Regular cardiac myocyte (primary cell): ENCODE measurements around the gene PRAMEF1. TPM values are rescaled to one million over a fixed set of nuclear protein-coding genes. Genes with fewer than 3 reads are reported as not detected.

ENCODE experiments used
- total RNA-seq: library from RNA; depleted of rRNA; stranded (reverse); fragments of >200 nt; gene quantifications from 2 replicates; pipeline ENCODE4 v1.2.3, GENCODE V29; 2014

PRAMEF1 gene
- not detected in 2 replicates for total RNA-seq

GRCh38 chr1:12791097-12791496 lies at the start of gene PRAMEF1:
Gene PRAMEF1 (plus strand): TSS chr1:12791397. CDS start chr1:12793228, 1,831 bp downstream.

GRCh38 chr1:12745992-12746323 lies 45.2 kb upstream of the PRAMEF1 start, which contains the start of gene CFAP107:
Gene CFAP107 (plus strand): TSS chr1:12746200. CDS start chr1:12746431, 231 bp downstream.

GRCh38 chr1:12773438-12773837 lies 17.8 kb upstream of the PRAMEF1 start, which contains the start of gene PRAMEF12:
Gene PRAMEF12 (plus strand): TSS chr1:12773738. CDS start chr1:12774868, 1,130 bp downstream.

GRCh38 chr1:12831310-12831709 lies 40.1 kb downstream of the PRAMEF1 start, which contains the start of gene PRAMEF11:
Gene PRAMEF11 (minus strand): TSS chr1:12831410. CDS start chr1:12828789, 2,621 bp downstream.

Other genes with a start within 250 kb of the PRAMEF1 start
- gene DHRS3, start 173.2 kb upstream of the PRAMEF1 start, total RNA-seq: 179 and 234 TPM in 2 replicates
- under 0.01 TPM in 1 of 2 replicates, not detected in the other for gene AADACL4, start 147.3 kb upstream of the PRAMEF1 start, total RNA-seq
- not detected in 2 replicates for gene AADACL3, start 75.3 kb upstream of the PRAMEF1 start, total RNA-seq
- gene CFAP107, start 45.2 kb upstream of the PRAMEF1 start, total RNA-seq: not detected in 2 replicates
- not detected in 2 replicates for gene PRAMEF12, start 17.7 kb upstream of the PRAMEF1 start, total RNA-seq
- not detected in 2 replicates for gene PRAMEF11, start 40.0 kb downstream of the PRAMEF1 start, total RNA-seq
- gene HNRNPCL1, start 57.3 kb downstream of the PRAMEF1 start, total RNA-seq: not detected in 2 replicates
- gene PRAMEF2, start 65.7 kb downstream of the PRAMEF1 start, total RNA-seq: not detected in 2 replicates
- not detected in 2 replicates for gene PRAMEF4, start 94.8 kb downstream of the PRAMEF1 start, total RNA-seq
- not detected in 2 replicates for gene PRAMEF10, start 106.9 kb downstream of the PRAMEF1 start, total RNA-seq
- not detected in 2 replicates for gene PRAMEF7, start 125.2 kb downstream of the PRAMEF1 start, total RNA-seq
- not detected in 2 replicates for gene PRAMEF6, start 156.2 kb downstream of the PRAMEF1 start, total RNA-seq